NCI-H82 (cell line): Measurements from ENCODE around the gene TST.

Experiments
- DNase-seq: peaks from one replicate; lab custom pipeline; 2025; lab: John Stamatoyannopoulos, UW

TST gene

GRCh38 chr22:37053310-37054055, 34.2 kb upstream of the TST start:
- DNase-seq = peak; percentile 46

GRCh38 chr22:37052386-37053309, 33.4 kb upstream of the TST start:
- DNase-seq = no peak

DNA sequence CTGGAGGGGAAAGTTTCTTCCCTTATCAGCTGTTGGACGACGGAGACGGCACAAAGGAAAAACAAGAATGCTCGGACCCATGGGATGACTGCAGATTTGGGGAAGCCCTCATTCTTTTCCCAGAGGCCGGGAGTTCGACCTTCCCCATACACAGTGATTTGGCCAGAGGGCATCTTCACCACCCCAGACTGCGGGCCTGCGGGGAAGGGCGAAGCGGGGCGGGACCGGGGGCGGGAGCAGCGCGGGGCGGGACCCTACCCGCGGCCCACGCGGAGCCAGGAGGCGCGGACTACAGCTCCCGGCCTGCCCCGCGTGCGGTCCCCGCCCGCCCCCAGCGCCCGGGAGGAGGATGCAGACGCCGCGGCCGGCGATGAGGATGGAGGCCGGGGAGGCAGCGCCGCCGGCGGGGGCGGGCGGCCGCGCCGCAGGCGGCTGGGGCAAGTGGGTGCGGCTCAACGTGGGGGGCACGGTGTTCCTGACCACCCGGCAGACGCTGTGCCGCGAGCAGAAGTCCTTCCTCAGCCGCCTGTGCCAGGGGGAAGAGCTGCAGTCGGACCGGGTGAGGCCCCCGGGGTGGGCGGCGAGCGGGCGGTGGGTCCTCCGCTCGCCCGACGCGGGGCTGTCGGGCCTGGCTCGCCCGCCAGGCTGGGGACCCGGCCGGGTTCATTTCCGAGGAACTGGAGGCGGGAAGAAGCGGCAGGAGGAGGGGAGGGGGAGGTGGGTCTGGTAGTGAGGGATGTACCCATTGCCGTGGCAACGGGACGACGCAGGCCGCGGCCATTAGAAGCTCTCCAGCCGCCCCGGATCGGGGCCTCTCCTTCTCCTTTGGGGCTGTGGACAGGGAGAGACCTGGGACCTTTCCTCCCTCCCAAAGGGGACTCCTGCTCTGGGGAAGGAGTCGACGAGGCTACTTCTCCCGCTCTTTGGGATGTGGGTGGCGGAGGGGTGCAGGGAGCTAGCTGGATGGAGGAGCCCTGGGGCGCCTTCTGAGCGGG, 32.4 kb upstream of the TST start, which contains the start of gene KCTD17:
Gene KCTD17, plus strand, starts transcription at position 352 of the 995 bp plus-strand sequence. Its CDS starts 19 bp downstream, at position 371.
- DNase-seq = peak; percentile 70

- DNase-seq = no peak
Measured at GRCh38 chr22:37050913-37051312, 31.7 kb upstream of the TST start.

DNA sequence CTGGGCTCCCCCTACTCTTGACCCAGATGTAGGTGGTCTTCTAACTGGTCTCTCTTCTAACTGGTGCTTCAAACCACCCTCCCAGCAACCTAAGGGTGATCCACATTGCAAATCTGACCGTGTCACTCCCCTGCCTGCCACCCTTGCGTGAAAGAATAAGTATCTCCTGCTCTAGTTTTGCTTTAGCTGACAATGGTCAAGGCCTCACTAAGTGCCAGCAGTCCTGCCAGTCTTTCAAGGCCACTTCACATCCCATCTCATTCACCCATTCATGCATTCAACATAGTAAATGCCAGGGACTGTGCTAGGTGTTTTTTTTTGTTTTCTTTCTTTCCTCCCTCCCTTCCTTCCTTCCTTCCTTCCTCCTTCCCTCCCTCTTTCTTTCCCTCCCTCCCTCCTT, 30.0 kb upstream of the TST start:
- DNase-seq = no peak

DNA sequence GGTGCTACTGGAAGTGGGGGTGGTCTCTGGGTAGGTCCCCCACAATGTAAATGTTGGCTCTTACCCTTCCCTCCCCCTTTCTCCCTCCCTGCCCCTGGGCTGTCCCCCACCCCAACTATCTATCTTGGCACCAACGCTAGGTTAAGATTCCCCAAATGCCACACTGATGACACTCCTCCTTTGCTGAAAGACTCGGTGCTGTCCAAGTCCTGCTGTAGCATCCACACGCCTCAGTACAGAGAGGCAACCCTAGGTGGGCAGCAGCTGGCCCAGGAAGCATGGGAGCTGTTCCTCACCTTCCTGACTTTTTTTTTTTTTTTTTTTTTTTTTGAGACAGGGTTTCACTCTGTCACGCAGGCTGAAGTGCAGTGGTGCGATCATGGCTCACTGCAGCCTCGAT, 28.9 kb upstream of the TST start:
- no peak for DNase-seq

DNA sequence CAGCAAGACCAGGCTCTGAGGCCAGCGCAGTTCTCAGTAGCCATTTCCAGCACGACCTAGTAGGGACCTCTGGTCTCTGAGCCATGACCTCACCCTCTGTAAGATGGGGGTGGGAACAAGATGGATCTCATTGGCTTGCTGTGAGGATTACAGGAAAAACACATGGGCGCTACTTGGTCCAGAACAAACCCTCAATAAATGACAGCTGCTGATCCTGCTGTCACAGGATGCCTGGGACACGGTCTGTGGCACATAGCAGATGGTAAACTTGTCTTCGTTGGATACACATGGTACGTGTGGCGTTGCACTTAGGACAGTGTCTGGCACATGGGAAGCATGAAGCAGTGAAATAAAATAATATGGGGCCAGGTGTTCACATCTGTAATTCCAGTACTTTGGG, 27.8 kb upstream of the TST start:
- DNase-seq = peak; percentile 95

- DNase-seq = no peak
Measured at GRCh38 chr22:37046589-37046988, 27.3 kb upstream of the TST start.

- DNase-seq = peak; percentile 37
Measured at GRCh38 chr22:37045958-37046357, 26.7 kb upstream of the TST start.

GRCh38 chr22:37044634-37045625, 25.7 kb upstream of the TST start:
- DNase-seq = no peak

- DNase-seq = peak; percentile 81
Measured at GRCh38 chr22:37043828-37044538, 24.7 kb upstream of the TST start.

DNA sequence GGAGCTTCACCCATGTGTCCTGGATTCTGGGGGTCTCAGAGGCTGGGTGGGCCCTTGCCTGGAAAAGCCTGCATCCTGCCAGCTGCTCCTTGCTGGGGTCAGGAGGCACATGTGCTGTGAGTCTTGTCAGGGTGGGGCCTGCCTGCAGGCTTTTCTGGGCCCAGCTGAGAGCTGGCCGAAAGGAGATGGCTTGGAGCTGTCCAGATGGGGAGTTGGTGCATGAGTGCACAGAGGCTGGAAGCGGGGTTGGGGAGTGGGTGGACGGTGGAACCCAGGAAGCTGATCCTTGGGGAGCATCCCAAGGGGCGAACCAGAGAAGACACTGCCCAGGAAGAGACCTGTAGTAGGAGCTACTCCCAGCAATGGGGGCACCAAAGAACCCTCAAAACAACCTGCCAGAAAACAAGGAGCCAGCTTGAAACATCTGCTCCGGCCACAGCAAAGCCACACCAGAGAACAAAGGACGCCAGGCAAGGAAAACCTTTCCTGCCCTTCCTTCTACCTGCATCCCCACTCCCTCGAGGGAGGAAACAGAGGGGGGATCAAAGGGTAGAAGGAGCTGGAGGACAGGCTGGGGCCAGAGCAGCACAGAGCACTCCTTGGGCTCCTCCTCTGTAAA, 24.1 kb upstream of the TST start:
- DNase-seq = no peak

GRCh38 chr22:37039466-37039865, 20.2 kb upstream of the TST start:
- DNase-seq = no peak

DNA sequence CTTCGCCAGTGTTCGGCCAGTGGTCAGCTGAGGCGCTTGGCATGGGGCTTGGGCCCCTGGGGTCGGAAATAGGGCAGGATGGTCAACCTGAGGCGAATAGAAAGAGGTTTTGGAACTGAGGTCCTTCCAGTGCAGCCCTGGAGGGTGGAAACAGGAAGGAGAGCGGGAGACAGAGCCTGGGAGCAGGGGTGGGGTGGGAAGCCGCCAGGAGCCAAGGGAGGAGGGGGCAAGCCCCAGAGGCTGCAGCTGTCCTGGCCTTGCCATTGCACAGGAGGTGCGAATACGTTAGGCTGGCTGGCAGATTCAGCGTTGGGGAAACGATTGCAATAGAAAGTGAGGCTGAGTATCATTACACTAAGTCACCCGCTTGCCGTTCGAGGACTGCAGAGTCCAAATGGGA, 18.4 kb upstream of the TST start:
- no peak for DNase-seq

DNA sequence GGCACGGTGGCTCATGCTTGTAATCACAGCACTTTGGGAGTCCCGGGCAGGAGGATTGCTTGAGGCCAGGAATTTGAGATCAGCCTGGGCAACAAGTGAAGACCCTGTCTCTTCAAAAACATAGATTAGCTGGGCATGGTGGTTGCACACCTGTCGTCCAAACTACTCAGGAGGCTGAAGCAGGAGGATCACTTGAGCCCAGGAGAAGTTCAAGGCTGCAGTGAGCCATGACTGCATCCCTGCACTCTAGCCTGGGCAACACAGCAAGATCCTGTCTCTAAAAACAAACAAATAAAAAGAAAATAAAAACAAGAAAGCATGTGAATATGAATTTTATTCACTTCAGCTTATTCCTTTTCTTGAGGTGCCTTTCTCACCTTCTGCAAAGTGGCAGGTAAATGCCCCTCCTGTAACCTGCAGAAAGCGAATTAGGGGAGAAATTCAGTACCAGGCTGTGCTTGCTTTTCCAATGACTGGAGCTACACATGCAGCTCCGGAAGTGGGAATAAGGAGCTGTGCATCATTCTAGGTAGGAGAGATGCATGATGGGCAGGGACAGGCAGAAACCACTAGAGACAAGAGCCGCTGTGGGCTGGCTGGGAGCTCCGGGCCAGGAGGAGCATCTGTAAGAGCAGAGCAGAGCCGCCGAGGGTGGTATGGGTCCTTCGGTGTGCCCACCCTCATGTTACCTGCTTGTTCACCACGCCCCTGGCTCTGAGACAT, 17.6 kb upstream of the TST start:
- no peak for DNase-seq

- no peak for DNase-seq
Measured at GRCh38 chr22:37033605-37034430, 14.6 kb upstream of the TST start.

GRCh38 chr22:37032535-37033460, 13.6 kb upstream of the TST start:
- DNase-seq = no peak
